OCI-LY7 (cell line): ENCODE data around the gene PSAPL1.

Experiments
- CTCF ChIP-seq: fragments of 200-600 bp; sonication (generic); conservative IDR thresholded peaks from 2 replicates; pipeline ENCODE4 v1.5.1; 2014; ENCODE audit warnings: mild to moderate bottlenecking, antibody characterized with exemption, low read length, moderate library complexity, mixed read lengths
- EZH2phosphoT487 ChIP-seq: fragments of 200-600 bp; sonication (generic); IDR thresholded peaks from 2 replicates; pipeline ENCODE4 v1.6.1; 2018; ENCODE audit warnings: low read depth, borderline replicate concordance, mild to moderate bottlenecking, mixed run types, antibody characterized with exemption, low read length, moderate library complexity, mixed read lengths

GRCh38 chr4:7427831-7428260 lies 6.9 kb downstream of the PSAPL1 start:
- no peak for TF ChIP-seq CTCF
- TF ChIP-seq EZH2phosphoT487: no peak
